SK-N-MC (cell line): ENCODE measurements around the gene PLXNB3.

ENCODE experiments used
- EZH2 ChIP-seq: fragments of 200-600 bp; sonication (generic); IDR thresholded peaks from one replicate; pipeline ENCODE4 v1.6.1; 2017; ENCODE audit warnings: antibody characterized with exemption
- FOXP2 ChIP-seq: optimal IDR thresholded peaks from 2 replicates; pipeline ENCODE3; 2011; ENCODE audit warnings: mild to moderate bottlenecking, moderate library complexity; ENCODE audit not compliant: insufficient read depth; ENCODE audit errors: extremely low read length, control extremely low read depth
- POLR2AphosphoS5 ChIP-seq: IDR thresholded peaks from 2 replicates; pipeline ENCODE4 v1.6.1; 2012; ENCODE audit warnings: mild to moderate bottlenecking, low read depth, low read length, borderline replicate concordance

DNA sequence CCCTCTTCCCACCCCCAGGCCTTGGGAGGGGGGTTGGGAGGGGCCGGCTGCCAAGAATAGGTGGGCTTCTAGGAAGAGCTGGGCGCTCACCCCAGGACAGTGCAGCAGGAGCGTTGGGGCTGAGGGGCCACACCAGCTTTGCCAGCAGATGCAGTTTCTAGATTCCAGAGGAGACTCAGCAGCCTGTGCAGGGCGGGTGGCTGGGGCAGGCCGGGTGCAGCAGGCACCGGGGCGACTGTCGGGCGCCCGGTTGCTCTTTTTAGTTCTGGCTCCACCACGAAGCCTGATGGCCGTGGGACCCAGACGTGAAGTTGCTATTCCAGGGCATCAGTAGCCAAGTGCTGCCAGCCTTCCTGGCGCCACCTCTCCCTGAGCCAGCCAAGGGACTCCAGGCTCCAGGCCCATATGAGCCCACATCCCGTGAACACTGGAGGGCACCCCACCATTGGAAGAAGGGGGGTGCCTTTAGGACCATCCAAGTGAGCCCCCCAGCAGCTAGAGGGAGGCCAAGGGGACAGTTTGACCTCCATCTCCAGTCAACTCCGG lies 36.2 kb downstream of the PLXNB3 start:
- TF ChIP-seq POLR2AphosphoS5 (no peak), EZH2 (no peak), FOXP2 (no peak)
